Cardiac fibroblast (primary cell): ENCODE results near the gene CRHR1.

Source experiments
- DNase-seq, 2 donors: peaks; one replicate each; pipeline versions ENCODE4 v3.0.0 to v3.0.0-alpha.2; 2010; ENCODE audit warnings: low read depth in 2 of 2
- H3K4me3 ChIP-seq, 2 donors: replicated peaks in 1 of 2; 1 replicate in 1 of 2; 2 replicates in 1 of 2; pipeline ENCODE4 v1.5.1; 2011; ENCODE audit warnings: low read depth in 2 of 2, low read length in 2 of 2, mild to moderate bottlenecking in 2 of 2, moderate library complexity in 1 of 2
- TF ChIP-seq, protein P1 (sequence below): IDR thresholded peaks from one replicate; pipeline ENCODE4 v1.5.1; 2011; ENCODE audit warnings: low read depth, mild to moderate bottlenecking, low read length, inconsistent platforms

The CRHR1 gene

DNA sequence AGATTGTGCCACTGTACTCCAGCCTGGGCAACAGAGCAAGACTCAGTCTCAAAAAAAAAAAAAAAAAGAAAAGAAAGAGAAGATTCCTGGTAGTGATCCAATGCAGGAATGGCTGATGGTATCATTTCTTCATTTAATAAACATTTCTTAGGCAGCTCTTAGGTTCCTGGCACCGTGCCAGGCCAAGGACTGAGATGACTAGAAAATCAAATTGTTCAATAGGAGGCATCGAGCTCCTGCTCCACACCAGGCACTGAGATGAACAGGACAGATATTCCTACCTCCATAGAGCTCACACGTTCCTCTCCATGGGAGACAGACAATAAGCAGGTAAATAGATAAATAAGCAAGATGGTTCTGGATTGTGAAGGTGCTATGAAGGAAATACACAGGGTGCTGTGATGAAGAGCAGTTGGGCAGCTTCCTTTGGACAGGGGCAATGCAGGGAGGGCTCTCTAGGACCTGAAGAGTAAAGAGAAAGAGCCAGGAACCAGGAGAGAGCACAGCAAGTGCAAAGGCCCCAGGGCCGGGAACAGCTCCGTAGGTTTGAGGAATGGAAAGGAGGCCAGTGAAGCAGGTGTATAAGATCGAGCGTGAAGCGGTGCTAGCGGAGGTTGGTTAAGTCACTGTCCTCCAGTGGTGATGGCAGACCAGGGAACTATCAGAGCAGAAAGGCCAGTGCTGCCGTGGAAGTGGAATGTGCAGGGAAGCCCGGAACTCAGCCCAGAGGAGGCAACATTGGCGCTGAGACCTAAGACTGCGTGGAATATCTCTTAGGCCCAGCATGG, 26.5 kb upstream of the CRHR1 start:
- no peak for DNase-seq
- TF ChIP-seq, protein P1, sequence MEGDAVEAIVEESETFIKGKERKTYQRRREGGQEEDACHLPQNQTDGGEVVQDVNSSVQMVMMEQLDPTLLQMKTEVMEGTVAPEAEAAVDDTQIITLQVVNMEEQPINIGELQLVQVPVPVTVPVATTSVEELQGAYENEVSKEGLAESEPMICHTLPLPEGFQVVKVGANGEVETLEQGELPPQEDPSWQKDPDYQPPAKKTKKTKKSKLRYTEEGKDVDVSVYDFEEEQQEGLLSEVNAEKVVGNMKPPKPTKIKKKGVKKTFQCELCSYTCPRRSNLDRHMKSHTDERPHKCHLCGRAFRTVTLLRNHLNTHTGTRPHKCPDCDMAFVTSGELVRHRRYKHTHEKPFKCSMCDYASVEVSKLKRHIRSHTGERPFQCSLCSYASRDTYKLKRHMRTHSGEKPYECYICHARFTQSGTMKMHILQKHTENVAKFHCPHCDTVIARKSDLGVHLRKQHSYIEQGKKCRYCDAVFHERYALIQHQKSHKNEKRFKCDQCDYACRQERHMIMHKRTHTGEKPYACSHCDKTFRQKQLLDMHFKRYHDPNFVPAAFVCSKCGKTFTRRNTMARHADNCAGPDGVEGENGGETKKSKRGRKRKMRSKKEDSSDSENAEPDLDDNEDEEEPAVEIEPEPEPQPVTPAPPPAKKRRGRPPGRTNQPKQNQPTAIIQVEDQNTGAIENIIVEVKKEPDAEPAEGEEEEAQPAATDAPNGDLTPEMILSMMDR = no peak
- no peak overlapping the region for H3K4me3 ChIP-seq

DNA sequence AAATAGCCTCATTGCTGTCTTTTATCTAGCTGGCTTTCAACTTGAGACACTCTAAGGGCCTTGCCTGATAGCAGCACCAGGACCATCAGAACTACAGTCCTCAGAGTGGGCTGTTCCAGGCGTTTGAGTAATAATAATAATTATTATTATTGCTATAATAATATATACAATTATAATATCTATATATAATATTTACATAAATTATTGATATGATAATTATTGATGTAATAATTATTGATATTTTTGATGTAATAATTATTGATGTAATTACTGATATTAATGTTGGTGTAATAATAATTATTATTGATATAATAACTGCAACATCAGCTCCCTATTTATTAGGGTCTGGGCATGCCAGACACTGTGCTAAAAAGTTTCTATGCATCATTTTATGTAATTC, 25.6 kb upstream of the CRHR1 start:
- no peak for DNase-seq
- TF ChIP-seq, protein P1 = no peak
- no peak overlapping the region for H3K4me3 ChIP-seq

DNA sequence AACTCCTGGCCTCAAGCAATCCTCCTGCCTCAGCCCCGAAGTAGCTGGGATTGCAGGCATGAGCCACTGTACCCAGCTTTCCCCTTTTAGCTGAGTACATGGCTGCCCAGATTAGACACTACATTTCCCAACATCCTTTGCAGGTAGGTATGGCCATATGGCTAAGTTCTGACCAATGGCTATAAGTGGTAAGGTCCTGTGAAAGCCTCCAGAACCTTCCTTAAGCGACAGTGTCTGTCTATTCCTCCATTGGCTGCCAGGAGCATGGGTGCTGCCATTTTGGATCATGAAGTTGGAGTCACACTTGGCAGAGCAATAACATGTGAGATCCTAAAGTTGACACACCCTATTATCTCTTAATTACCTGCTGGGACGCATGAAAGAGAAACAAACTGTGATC, 24.4 kb upstream of the CRHR1 start:
- DNase-seq = no peak
- H3K4me3 ChIP-seq = no peak overlapping the region
- TF ChIP-seq, protein P1 = no peak

DNA sequence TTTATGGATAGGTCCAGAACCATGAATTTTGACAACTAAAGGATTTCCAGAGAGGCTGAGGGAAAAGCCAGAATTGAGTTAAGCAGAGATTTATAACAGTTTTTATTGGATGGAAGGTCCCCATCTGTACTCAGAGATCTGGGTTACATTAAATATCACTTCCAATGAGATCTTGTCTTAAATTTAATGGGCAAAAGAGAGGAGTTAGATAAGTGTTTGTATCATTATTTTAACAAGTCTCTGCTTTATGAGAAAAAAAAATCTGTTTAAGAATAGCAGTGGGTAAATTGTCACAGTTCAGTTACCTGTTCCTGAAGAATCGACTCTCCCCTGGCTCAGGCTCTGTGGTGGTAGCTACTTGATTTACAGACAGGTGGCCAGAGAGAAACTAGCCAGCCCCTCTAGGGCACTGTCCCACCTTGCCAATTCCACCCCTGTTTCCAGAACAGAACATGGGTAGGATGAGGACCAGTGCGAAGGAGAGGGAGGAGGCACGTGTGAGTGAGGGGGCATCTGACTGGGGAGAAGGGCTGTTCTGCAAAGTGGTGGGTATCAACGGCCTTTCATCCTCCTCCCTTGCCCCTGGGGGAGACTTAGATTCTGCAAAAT, 22.1 kb upstream of the CRHR1 start:
- DNase-seq = no peak
- TF ChIP-seq, protein P1 = no peak
- no peak overlapping the region for H3K4me3 ChIP-seq

DNA sequence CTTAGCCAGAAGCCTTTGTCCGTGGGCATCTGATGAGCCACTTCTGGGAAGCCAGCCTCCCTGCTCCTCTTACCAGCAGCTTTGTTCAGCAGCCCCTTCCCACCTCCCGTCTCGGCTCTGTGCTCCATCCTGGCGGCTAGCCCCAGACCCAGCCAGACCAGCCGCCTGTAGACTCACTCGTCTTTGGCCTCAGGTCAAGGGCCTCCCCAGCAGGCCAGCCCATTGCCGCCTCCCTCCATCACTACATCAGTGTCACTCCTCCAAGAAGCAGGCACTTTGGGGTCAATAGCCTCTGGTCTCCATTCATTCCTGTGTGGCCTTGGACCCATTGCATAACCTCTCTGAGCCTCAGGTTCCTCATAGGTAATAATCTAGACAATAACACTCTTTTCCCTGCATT, 20.9 kb upstream of the CRHR1 start:
- TF ChIP-seq, protein P1 = no peak
- no peak overlapping the region for H3K4me3 ChIP-seq
- no peak for DNase-seq

DNA sequence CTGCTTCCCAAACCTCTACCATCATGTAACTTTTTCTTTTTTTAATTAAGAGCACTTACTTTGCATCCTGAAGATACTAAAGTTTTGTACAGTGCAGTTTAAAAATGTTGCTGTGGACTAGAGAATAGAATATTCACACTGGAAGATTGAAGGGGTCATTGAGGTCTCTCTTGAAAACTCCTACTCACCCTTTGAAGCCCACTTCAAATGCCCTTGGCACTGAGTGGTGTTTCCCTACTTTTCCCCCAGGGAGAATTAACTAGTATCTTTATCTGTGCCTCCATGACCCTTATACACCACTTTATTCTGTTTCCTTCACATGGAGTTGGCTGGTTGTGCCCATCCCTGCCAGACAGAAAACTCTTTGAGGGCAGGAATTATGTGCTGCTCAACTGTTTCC, 19.6 kb upstream of the CRHR1 start:
- DNase-seq = no peak
- no peak overlapping the region for H3K4me3 ChIP-seq
- TF ChIP-seq, protein P1 = no peak
